ENCODE measurements around the gene HDGFL1. TPM values are rescaled to one million over a fixed set of nuclear protein-coding genes. Genes with fewer than 3 reads are reported as not detected.

Gene HDGFL1
- total RNA-seq, 1 donor from 2014 or later: not detected

DNA sequence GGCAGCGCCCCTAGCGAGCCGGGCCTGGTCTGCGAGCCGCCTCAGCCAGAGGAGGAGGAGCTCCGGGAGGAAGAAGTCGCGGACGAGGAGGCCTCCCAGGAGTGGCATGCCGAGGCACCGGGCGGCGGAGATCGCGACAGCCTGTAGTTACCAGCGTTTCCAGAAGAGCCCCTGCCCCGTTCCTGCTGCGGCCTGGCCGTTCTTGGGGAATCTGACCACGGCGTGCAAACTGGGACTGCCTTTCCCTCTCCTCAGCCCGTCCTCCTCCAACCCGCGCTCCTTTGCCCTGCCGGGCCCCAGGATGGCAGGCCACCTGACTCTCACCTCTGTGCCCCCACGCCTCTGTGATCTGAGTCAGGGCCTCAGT, 802 bp downstream of the HDGFL1 start:
- DNase-seq (ENCODE audit: low read depth): no peak
- TF ChIP-seq, protein P1, sequence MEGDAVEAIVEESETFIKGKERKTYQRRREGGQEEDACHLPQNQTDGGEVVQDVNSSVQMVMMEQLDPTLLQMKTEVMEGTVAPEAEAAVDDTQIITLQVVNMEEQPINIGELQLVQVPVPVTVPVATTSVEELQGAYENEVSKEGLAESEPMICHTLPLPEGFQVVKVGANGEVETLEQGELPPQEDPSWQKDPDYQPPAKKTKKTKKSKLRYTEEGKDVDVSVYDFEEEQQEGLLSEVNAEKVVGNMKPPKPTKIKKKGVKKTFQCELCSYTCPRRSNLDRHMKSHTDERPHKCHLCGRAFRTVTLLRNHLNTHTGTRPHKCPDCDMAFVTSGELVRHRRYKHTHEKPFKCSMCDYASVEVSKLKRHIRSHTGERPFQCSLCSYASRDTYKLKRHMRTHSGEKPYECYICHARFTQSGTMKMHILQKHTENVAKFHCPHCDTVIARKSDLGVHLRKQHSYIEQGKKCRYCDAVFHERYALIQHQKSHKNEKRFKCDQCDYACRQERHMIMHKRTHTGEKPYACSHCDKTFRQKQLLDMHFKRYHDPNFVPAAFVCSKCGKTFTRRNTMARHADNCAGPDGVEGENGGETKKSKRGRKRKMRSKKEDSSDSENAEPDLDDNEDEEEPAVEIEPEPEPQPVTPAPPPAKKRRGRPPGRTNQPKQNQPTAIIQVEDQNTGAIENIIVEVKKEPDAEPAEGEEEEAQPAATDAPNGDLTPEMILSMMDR (conservative IDR thresholded peaks at IDR 0.05; ENCODE audit: low read depth, low read length): no peak
- no peak overlapping the region for H3K4me3 ChIP-seq (ENCODE audit: low read depth, low read length)

DNA sequence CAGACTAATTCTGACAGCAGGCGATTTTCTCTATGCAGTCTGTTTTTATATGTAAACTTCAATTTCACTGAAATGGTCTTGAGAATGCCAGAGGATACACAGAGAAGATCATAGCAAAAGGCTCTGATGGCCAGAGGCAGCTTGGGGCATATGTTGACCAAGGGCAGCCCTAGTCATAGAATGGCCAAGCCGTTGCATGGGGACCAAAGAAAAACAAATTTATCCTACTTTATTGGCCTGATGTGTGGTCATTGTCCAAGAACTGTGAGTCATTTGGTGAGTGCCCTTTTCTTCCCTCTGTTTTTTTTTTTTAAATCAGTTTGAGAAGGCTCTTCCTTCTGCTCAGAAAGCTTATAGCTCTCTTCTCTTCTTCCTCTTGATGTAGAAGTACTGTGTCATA, 5.8 kb downstream of the HDGFL1 start:
- no peak overlapping the region for H3K4me3 ChIP-seq (ENCODE audit: low read depth, low read length)
- TF ChIP-seq, protein P1 (conservative IDR thresholded peaks at IDR 0.05; ENCODE audit: low read depth, low read length): no peak
- no peak for DNase-seq (ENCODE audit: low read depth)

DNA sequence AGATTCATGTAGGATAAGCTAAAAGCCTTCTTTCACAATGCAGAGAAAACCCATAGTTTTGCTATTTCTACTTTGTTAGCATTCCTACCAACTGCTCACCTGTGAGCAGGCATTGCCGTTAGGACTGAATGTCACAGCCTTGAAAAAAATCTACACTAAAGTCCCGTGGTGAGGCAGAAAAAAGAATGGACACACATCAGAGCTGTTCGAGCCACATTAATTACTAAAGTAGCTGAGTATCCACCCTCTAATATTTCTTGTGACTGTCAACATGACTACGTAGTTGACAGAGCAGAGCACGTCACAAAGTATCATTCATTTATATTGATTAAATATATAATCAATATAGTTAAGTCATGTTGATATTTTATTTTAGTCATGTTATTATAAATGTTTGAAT, 10.1 kb downstream of the HDGFL1 start:
- TF ChIP-seq, protein P1 (conservative IDR thresholded peaks at IDR 0.05; ENCODE audit: low read depth, low read length): no peak
- DNase-seq (ENCODE audit: low read depth): no peak
- no peak overlapping the region for H3K4me3 ChIP-seq (ENCODE audit: low read depth, low read length)

DNA sequence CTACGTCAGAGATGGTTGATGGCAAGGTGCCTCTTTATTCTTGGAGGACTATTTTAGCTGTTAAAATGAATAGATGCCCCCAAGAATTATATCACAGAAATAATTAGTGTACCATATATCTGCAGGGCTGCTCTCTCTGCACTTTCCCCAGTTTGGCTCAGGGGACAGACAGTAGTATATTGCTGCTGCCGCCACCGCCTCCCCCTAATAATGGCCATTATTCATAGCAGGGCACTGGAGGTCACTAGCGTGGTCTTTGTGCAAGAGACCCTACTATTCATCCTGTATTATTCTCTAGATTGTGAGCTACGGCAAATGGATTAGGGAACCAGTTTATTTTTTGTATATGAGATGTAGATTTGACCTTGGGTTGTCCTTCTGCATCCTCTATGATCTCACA, 11.0 kb downstream of the HDGFL1 start:
- no peak overlapping the region for H3K4me3 ChIP-seq (ENCODE audit: low read depth, low read length)
- DNase-seq (ENCODE audit: low read depth): no peak
- TF ChIP-seq, protein P1 (conservative IDR thresholded peaks at IDR 0.05; ENCODE audit: low read depth, low read length): no peak

DNA sequence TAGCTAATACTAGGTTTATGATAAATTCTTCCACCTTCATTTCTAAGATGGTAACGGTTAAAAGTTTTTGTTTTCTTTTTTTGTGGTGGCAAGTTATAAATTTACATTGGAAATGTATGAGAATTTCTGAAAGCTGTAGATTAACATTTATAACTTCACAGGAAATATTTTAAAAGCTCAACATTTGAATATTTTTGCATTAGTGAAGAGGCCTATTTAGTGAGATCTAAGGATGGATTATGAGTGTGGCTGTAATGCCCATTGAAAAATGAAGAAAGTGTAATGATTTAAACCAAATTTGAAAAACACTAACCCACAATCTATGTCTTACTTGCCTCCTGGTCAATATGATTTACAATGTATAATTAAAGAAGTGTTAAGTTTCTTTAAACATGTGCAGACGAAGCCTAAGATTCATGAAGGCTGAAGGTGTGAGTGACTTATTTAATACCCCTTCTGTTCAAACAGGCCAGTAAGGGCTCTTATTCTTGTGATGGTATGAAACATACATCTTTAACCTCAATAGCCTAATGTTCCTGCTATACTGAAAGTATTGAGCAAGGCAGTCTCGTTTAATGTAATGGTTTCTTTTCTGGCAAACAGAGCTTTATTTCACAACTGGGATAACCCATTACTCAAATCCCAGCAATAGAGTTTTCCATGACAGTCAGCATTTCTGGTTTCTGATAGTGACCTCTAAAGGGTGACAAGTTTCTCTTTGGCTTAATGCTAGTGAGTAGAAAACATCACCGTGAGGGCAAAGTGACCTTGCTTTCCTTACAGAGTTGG, 13.2 kb downstream of the HDGFL1 start:
- DNase-seq (ENCODE audit: low read depth): no peak

DNA sequence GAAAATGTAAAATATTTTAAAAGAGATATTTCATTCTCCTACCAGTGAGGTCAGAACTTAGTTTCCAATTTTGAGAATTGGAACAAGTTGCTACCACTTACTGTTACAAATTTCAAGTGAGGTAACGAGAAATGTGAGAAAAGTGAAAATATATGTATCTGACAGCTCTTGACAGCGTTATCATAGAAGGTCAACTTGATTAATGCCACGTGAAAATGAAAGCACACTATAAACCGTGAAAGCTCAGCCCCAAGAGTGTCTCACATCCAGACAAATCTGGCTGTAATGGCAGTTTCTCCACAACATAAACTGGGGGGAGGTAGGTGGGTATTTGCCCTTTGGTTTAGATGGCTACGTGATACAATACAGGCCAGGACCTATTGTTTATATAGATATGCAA, 13.9 kb downstream of the HDGFL1 start:
- no peak overlapping the region for H3K4me3 ChIP-seq (ENCODE audit: low read depth, low read length)
- no peak for DNase-seq (ENCODE audit: low read depth)
- TF ChIP-seq, protein P1 (conservative IDR thresholded peaks at IDR 0.05; ENCODE audit: low read depth, low read length): no peak

More for the DNA sequence above, 13.2 kb downstream of the HDGFL1 start:
- TF ChIP-seq, protein P1 (conservative IDR thresholded peaks at IDR 0.05; ENCODE audit: low read depth, low read length): no peak
- H3K4me3 ChIP-seq (ENCODE audit: low read depth, low read length): no peak overlapping the region

DNA sequence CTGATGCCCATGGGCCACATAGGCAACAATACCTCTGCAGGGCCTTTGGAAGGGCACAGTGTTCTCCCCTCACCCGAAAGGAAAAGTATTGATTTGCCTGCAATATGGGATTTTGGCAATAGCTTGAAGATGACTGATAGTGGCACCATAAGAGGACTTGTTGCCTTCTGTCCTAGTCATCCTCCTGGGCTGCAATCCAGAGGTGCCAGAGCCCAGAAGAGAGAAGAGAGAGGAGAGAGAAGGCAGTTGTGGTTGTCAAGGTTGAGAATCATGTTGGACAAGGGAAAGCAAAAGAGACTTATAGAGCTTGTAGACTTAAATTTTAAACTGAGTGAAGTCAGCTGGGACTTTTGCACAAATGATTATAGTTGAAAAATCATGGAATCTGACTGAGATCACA, 14.6 kb downstream of the HDGFL1 start:
- TF ChIP-seq, protein P1 (conservative IDR thresholded peaks at IDR 0.05; ENCODE audit: low read depth, low read length): no peak
- DNase-seq (ENCODE audit: low read depth): no peak
- no peak overlapping the region for H3K4me3 ChIP-seq (ENCODE audit: low read depth, low read length)
